Measurements from ENCODE around the gene HNF4A.

HNF4A gene

GRCh38 chr20:44393608-44394451, 38.3 kb downstream of the HNF4A start:
- DNase-seq: no peak

GRCh38 chr20:44394452-44394701, 38.9 kb downstream of the HNF4A start:
- DNase-seq: no peak

- DNase-seq: no peak
Measured at GRCh38 chr20:44394702-44395460, 39.4 kb downstream of the HNF4A start.

- no peak for DNase-seq
Measured at GRCh38 chr20:44395461-44396340, 40.2 kb downstream of the HNF4A start.

- DNase-seq: no peak
Measured at GRCh38 chr20:44396369-44397130, 41.1 kb downstream of the HNF4A start.

- peak; percentile 42 for DNase-seq
Measured at GRCh38 chr20:44398335-44398734, 42.8 kb downstream of the HNF4A start.

- DNase-seq: no peak
Measured at GRCh38 chr20:44399446-44399845, 43.9 kb downstream of the HNF4A start.

- no peak for DNase-seq
Measured at GRCh38 chr20:44400671-44400969, 45.1 kb downstream of the HNF4A start.

GRCh38 chr20:44400970-44401769, 45.7 kb downstream of the HNF4A start:
- no peak for DNase-seq

- no peak for DNase-seq
Measured at GRCh38 chr20:44401770-44402390, 46.4 kb downstream of the HNF4A start.

GRCh38 chr20:44402391-44403193, 47.1 kb downstream of the HNF4A start:
- no peak for DNase-seq

GRCh38 chr20:44403194-44404112, 48.0 kb downstream of the HNF4A start:
- DNase-seq: no peak

- no peak for DNase-seq
Measured at GRCh38 chr20:44404204-44405181, 49.0 kb downstream of the HNF4A start.

GRCh38 chr20:44405257-44405656, 49.8 kb downstream of the HNF4A start:
- DNase-seq: no peak

- DNase-seq: no peak
Measured at GRCh38 chr20:44405785-44406571, 50.5 kb downstream of the HNF4A start.

GRCh38 chr20:44406572-44407137, 51.2 kb downstream of the HNF4A start:
- no peak for DNase-seq

Data from T1000 (cell line).